ENCODE measurements around the gene DCTN2. TPM values are rescaled to one million over a fixed set of nuclear protein-coding genes. Genes with fewer than 3 reads are reported as not detected.
"Not testable (repeated sequence)": the region's sequence is repeated elsewhere in the genome, so short reads cannot be mapped to it uniquely, and the experiment has no call there.

Gene DCTN2
- polyA plus RNA-seq, 1 of the 3 experiments (the other 2 are of a cell fraction) = 122 TPM

- Histone ChIP-seq H4K20me1 (ENCODE audit: insufficient read depth) (no peaks in the 10 kb centered on the region), H3K9ac (no peak overlapping the region), H3K4me2 (no peak overlapping the region), H2AFZ (ENCODE audit: low read depth) (no peak overlapping the region), H3K4me3 (ENCODE audit: low read depth in 2 of 2, low read length in 1 of 2) (no peak overlapping the region), H3K27me3 (ENCODE audit: insufficient read depth) (no peaks in the 10 kb centered on the region), H3K27ac (ENCODE audit: low read depth in 2 of 2, low read length in 1 of 2) (no peak overlapping the region), H3F3A (replicated peaks; ENCODE audit: insufficient read depth) (peaks cover 7% of the 10 kb centered on the region), H3K4me1 (ENCODE audit: control insufficient read depth in 1 of 2, insufficient read depth in 2 of 2, low read depth in 1 of 2, low read length in 1 of 2) (no peaks in the 10 kb centered on the region), H3K9me2 (no peaks in the 10 kb centered on the region), H3K79me2 (ENCODE audit: insufficient read depth) (peaks cover 9% of the 10 kb centered on the region; the same call in 1 of the 2 replicates), H3K9me3 (no peaks in the 10 kb centered on the region), H3K36me3 (replicated peaks in 1 of 2; ENCODE audit: control insufficient read depth in 1 of 2, insufficient read depth in 2 of 2, low read length in 1 of 2) (peaks cover 51 to 70% of the 10 kb centered on the region in 2 experiments)
- WGBS (ENCODE audit: low lambda C conversion rate) = 94% methylated on average over 12 of the region's 12 CpGs
- ChIA-PET POLR2A (interaction anchor here (0.6 to 1.5 kb wide), 5 partner anchors 8 to 23 kb away, joined by 3 to 8 read pairs (median 4); partner anchors contain the start of gene DDIT3), CTCF (interaction anchor here (0.6 to 1.4 kb wide), 6 partner anchors 17 to 283 kb away, joined by 3 to 5 read pairs (median 4); partner anchors contain the start of gene GLI1)
- DNase-seq = no peak
- no peak for TF ChIP-seq FOXJ3 (CRISPR knock-in tag; IDR thresholded peaks at IDR 0.05)
- no peak for TF ChIP-seq RAD21 (IDR thresholded peaks at IDR 0.05; ENCODE audit: low read length)
- TF ChIP-seq SMC3 (IDR thresholded peaks at IDR 0.05; ENCODE audit: low read depth, low read length) = no peak
- no peak for TF ChIP-seq EP300 (IDR thresholded peaks at IDR 0.05; ENCODE audit: borderline replicate concordance in 1 of 2, low read depth in 1 of 2, low read length in 1 of 2)
- no peak for TF ChIP-seq FOXM1 (IDR thresholded peaks at IDR 0.05; ENCODE audit: low read depth)
- TF ChIP-seq GATA2 (CRISPR knock-in tag; IDR thresholded peaks at IDR 0.05) = no peak
Measured at GRCh38 chr12:57497223-57498131, 49.5 kb downstream of the DCTN2 start.

- Histone ChIP-seq H3K27me3 (ENCODE audit: insufficient read depth) (no peaks in the 10 kb centered on the region), H3K36me3 (replicated peaks in 1 of 2; ENCODE audit: control insufficient read depth in 1 of 2, insufficient read depth in 2 of 2, low read length in 1 of 2) (peaks cover 47 to 70% of the 10 kb centered on the region in 2 experiments), H3K9me2 (no peaks in the 10 kb centered on the region), H3K9ac (no peak overlapping the region), H3K9me3 (no peaks in the 10 kb centered on the region), H3K4me2 (no peak overlapping the region), H3K79me2 (ENCODE audit: insufficient read depth) (peaks cover 11% of the 10 kb centered on the region; the same call in 1 of the 2 replicates), H2AFZ (ENCODE audit: low read depth) (no peak overlapping the region), H3K27ac (ENCODE audit: low read depth in 2 of 2, low read length in 1 of 2) (no peak overlapping the region), H3F3A (replicated peaks; ENCODE audit: insufficient read depth) (peaks cover 7% of the 10 kb centered on the region), H3K4me1 (ENCODE audit: control insufficient read depth in 1 of 2, insufficient read depth in 2 of 2, low read depth in 1 of 2, low read length in 1 of 2) (no peaks in the 10 kb centered on the region), H3K4me3 (ENCODE audit: low read depth in 2 of 2, low read length in 1 of 2) (no peak overlapping the region), H4K20me1 (ENCODE audit: insufficient read depth) (no peaks in the 10 kb centered on the region)
- DNase-seq = no peak
- TF ChIP-seq YY1 (IDR thresholded peaks at IDR 0.05; ENCODE audit: low read depth) (no peak), USF2 (IDR thresholded peaks at IDR 0.05; ENCODE audit: borderline replicate concordance, low read depth, low read length) (no peak), SIN3A (IDR thresholded peaks at IDR 0.05; ENCODE audit: borderline replicate concordance, low read depth, low read length) (no peak), POLR2AphosphoS5 (IDR thresholded peaks at IDR 0.05; ENCODE audit: low read depth, low read length) (no peak)
- ChIA-PET CTCF (interaction anchor here (0.6 to 1.4 kb wide), 6 partner anchors 18 to 283 kb away, joined by 3 to 5 read pairs (median 4); partner anchors contain the start of gene GLI1), POLR2A (interaction anchor here (1.3 to 1.5 kb wide), 4 partner anchors 9 to 23 kb away, joined by 3 to 8 read pairs (median 5); partner anchors contain the start of gene DDIT3)
Measured at GRCh38 chr12:57496822-57497221, 50.2 kb downstream of the DCTN2 start.

- peaks cover 20% of the 10 kb centered on the region for H3K79me2 ChIP-seq (ENCODE audit: insufficient read depth)
- DNase-seq; CTCF ChIA-PET; H3K9ac ChIP-seq; POLR2A ChIA-PET; H3K4me2 ChIP-seq; H2AFZ ChIP-seq (ENCODE audit: low read depth); H3K27ac ChIP-seq (ENCODE audit: low read depth in 2 of 2, low read length in 1 of 2); H3K9me3 ChIP-seq; H3K4me3 ChIP-seq (ENCODE audit: low read depth in 2 of 2, low read length in 1 of 2); H4K20me1 ChIP-seq (ENCODE audit: insufficient read depth); H3K9me2 ChIP-seq; H3K4me1 ChIP-seq (ENCODE audit: control insufficient read depth in 1 of 2, insufficient read depth in 2 of 2, low read depth in 1 of 2, low read length in 1 of 2); H3K27me3 ChIP-seq (ENCODE audit: insufficient read depth): not testable (repeated sequence)
- H3F3A ChIP-seq (replicated peaks; ENCODE audit: insufficient read depth) = peaks cover 10% of the 10 kb centered on the region
- H3K36me3 ChIP-seq (replicated peaks in 1 of 2; ENCODE audit: control insufficient read depth in 1 of 2, insufficient read depth in 2 of 2, low read length in 1 of 2) = peaks cover 51 to 70% of the 10 kb centered on the region in 2 experiments
- 96% methylated on average over 19 of the region's 48 CpGs for WGBS (ENCODE audit: low lambda C conversion rate)
Measured at GRCh38 chr12:57495051-57495701, 51.8 kb downstream of the DCTN2 start.
